Measurements from ENCODE around the gene WNT16. TPM values are rescaled to one million over a fixed set of nuclear protein-coding genes. Genes with fewer than 3 reads are reported as not detected.
"Not testable (repeated sequence)": the region's sequence is repeated elsewhere in the genome, so short reads cannot be mapped to it uniquely, and the experiment has no call there.

Gene WNT16
- total and polyA plus RNA-seq, 2 experiments from 2014 or later, result 0.45 to 0.73 TPM

DNA sequence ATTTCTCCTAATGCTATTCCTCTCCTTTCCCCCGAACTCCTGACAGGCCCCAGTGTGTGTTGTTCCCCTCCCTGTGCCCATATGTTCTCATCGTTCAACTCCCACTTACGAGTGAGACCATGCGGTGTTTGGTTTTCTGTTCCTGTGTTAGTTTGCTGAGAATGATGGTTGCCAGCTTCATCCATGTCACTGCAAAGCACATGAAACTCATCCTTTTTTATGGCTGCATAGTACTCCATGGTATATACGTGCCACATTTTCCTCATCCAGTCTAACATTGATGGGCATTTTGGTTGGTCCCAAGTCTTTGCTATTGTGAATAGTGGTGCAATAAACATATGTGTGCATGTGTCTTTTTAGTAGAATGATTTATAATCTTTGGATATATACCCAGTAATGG lies 38.9 kb upstream of the WNT16 start:
- not testable (repeated sequence) for H3K36me3 ChIP-seq (ENCODE audit: insufficient read depth); H2AFZ ChIP-seq; H3K79me2 ChIP-seq (replicated peaks; ENCODE audit: insufficient read depth); H3K4me2 ChIP-seq; DNase-seq (ENCODE audit: low spot score); H3K9me2 ChIP-seq (ENCODE audit: insufficient read depth); H3K27ac ChIP-seq (ENCODE audit: low read depth); H3K4me3 ChIP-seq; H4K20me1 ChIP-seq (replicated peaks; ENCODE audit: insufficient read depth); H3K27me3 Mint-ChIP-seq (ENCODE audit: insufficient read depth, low read depth, poor library complexity); H3K36me3 Mint-ChIP-seq (ENCODE audit: low read depth); ATAC-seq; H3K4me1 Mint-ChIP-seq; H3K4me1 ChIP-seq (ENCODE audit: insufficient read depth); H3K27ac Mint-ChIP-seq; H3K4me3 Mint-ChIP-seq; H3K27me3 ChIP-seq (ENCODE audit: insufficient read depth); H3F3A ChIP-seq (replicated peaks; ENCODE audit: low read depth)
- peaks cover 14% of the 10 kb centered on the region for H3K9me3 Mint-ChIP-seq

DNA sequence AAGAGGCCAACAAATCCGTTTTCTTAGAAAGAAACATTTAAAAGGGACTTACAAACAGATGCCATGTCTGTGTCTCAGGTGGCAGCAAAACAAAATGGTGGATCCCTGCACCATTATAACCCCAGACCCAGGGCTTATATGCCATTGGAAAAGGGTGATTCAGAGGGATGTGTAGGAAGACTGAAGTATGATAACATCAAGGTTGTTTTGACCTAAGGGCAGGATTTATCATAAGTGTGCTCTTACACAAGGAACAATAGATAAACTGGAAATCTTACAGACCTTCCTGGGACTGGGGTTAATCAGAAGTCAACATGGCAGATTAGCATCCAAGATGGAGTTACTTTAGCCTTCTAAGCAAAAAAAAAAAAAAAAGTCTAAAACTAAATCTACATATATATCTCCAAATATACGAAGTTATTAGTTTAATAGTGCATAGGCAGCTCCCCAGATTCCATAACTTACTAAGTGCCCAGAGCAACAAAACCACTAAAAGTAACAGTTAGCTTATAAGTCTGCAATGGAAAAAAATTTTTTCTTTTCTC lies 34.3 kb upstream of the WNT16 start:
- no peaks in the 10 kb centered on the region for H3F3A ChIP-seq (replicated peaks; ENCODE audit: low read depth)
- no peaks in the 10 kb centered on the region for H3K9me2 ChIP-seq (ENCODE audit: insufficient read depth)
- H3K4me3 ChIP-seq, result no peak overlapping the region
- H3K4me1 ChIP-seq (ENCODE audit: insufficient read depth), result no peaks in the 10 kb centered on the region
- no peak for ATAC-seq
- DNase-seq (ENCODE audit: low spot score), result no peak
- Mint-ChIP-seq H3K4me1 (no peaks in the 10 kb centered on the region; the same call in 2 of the 3 replicates), H3K27me3 (ENCODE audit: insufficient read depth, low read depth, poor library complexity) (peaks cover 2% of the 10 kb centered on the region), H3K36me3 (ENCODE audit: low read depth) (no peaks in the 10 kb centered on the region), H3K4me3 (no peak overlapping the region), H3K9me3 (peaks cover 3% of the 10 kb centered on the region; the same call in 2 of the 3 replicates), H3K27ac (no peak overlapping the region)
- no peaks in the 10 kb centered on the region for H3K27me3 ChIP-seq (ENCODE audit: insufficient read depth)
- no peak overlapping the region for H3K27ac ChIP-seq (ENCODE audit: low read depth)
- no peak overlapping the region for H2AFZ ChIP-seq
- H3K79me2 ChIP-seq (replicated peaks; ENCODE audit: insufficient read depth), result no peaks in the 10 kb centered on the region
- no peaks in the 10 kb centered on the region; the same call in 1 of the 2 replicates for H3K36me3 ChIP-seq (ENCODE audit: insufficient read depth)
- H4K20me1 ChIP-seq (replicated peaks; ENCODE audit: insufficient read depth), result no peaks in the 10 kb centered on the region
- no peak overlapping the region for H3K4me2 ChIP-seq
- TF ChIP-seq, protein P1, sequence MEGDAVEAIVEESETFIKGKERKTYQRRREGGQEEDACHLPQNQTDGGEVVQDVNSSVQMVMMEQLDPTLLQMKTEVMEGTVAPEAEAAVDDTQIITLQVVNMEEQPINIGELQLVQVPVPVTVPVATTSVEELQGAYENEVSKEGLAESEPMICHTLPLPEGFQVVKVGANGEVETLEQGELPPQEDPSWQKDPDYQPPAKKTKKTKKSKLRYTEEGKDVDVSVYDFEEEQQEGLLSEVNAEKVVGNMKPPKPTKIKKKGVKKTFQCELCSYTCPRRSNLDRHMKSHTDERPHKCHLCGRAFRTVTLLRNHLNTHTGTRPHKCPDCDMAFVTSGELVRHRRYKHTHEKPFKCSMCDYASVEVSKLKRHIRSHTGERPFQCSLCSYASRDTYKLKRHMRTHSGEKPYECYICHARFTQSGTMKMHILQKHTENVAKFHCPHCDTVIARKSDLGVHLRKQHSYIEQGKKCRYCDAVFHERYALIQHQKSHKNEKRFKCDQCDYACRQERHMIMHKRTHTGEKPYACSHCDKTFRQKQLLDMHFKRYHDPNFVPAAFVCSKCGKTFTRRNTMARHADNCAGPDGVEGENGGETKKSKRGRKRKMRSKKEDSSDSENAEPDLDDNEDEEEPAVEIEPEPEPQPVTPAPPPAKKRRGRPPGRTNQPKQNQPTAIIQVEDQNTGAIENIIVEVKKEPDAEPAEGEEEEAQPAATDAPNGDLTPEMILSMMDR (conservative IDR thresholded peaks at IDR 0.05; ENCODE audit: low read depth in 2 of 2), result no peak
- TF ChIP-seq STAT1 (IDR thresholded peaks at IDR 0.05; ENCODE audit: unreplicated experiment) (no peak), ZNF114 (CRISPR knock-in tag; IDR thresholded peaks at IDR 0.05) (no peak), POLR2AphosphoS5 (IDR thresholded peaks at IDR 0.05; ENCODE audit: low read depth) (no peak), JUNB (IDR thresholded peaks at IDR 0.05; ENCODE audit: unreplicated experiment) (no peak), EZH2 (IDR thresholded peaks at IDR 0.05; ENCODE audit: low read depth, unreplicated experiment) (no peak)
- TF ChIP-seq, protein P2, sequence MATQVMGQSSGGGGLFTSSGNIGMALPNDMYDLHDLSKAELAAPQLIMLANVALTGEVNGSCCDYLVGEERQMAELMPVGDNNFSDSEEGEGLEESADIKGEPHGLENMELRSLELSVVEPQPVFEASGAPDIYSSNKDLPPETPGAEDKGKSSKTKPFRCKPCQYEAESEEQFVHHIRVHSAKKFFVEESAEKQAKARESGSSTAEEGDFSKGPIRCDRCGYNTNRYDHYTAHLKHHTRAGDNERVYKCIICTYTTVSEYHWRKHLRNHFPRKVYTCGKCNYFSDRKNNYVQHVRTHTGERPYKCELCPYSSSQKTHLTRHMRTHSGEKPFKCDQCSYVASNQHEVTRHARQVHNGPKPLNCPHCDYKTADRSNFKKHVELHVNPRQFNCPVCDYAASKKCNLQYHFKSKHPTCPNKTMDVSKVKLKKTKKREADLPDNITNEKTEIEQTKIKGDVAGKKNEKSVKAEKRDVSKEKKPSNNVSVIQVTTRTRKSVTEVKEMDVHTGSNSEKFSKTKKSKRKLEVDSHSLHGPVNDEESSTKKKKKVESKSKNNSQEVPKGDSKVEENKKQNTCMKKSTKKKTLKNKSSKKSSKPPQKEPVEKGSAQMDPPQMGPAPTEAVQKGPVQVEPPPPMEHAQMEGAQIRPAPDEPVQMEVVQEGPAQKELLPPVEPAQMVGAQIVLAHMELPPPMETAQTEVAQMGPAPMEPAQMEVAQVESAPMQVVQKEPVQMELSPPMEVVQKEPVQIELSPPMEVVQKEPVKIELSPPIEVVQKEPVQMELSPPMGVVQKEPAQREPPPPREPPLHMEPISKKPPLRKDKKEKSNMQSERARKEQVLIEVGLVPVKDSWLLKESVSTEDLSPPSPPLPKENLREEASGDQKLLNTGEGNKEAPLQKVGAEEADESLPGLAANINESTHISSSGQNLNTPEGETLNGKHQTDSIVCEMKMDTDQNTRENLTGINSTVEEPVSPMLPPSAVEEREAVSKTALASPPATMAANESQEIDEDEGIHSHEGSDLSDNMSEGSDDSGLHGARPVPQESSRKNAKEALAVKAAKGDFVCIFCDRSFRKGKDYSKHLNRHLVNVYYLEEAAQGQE (IDR thresholded peaks at IDR 0.05; ENCODE audit: unreplicated experiment), result no peak
- TF ChIP-seq, protein P3, sequence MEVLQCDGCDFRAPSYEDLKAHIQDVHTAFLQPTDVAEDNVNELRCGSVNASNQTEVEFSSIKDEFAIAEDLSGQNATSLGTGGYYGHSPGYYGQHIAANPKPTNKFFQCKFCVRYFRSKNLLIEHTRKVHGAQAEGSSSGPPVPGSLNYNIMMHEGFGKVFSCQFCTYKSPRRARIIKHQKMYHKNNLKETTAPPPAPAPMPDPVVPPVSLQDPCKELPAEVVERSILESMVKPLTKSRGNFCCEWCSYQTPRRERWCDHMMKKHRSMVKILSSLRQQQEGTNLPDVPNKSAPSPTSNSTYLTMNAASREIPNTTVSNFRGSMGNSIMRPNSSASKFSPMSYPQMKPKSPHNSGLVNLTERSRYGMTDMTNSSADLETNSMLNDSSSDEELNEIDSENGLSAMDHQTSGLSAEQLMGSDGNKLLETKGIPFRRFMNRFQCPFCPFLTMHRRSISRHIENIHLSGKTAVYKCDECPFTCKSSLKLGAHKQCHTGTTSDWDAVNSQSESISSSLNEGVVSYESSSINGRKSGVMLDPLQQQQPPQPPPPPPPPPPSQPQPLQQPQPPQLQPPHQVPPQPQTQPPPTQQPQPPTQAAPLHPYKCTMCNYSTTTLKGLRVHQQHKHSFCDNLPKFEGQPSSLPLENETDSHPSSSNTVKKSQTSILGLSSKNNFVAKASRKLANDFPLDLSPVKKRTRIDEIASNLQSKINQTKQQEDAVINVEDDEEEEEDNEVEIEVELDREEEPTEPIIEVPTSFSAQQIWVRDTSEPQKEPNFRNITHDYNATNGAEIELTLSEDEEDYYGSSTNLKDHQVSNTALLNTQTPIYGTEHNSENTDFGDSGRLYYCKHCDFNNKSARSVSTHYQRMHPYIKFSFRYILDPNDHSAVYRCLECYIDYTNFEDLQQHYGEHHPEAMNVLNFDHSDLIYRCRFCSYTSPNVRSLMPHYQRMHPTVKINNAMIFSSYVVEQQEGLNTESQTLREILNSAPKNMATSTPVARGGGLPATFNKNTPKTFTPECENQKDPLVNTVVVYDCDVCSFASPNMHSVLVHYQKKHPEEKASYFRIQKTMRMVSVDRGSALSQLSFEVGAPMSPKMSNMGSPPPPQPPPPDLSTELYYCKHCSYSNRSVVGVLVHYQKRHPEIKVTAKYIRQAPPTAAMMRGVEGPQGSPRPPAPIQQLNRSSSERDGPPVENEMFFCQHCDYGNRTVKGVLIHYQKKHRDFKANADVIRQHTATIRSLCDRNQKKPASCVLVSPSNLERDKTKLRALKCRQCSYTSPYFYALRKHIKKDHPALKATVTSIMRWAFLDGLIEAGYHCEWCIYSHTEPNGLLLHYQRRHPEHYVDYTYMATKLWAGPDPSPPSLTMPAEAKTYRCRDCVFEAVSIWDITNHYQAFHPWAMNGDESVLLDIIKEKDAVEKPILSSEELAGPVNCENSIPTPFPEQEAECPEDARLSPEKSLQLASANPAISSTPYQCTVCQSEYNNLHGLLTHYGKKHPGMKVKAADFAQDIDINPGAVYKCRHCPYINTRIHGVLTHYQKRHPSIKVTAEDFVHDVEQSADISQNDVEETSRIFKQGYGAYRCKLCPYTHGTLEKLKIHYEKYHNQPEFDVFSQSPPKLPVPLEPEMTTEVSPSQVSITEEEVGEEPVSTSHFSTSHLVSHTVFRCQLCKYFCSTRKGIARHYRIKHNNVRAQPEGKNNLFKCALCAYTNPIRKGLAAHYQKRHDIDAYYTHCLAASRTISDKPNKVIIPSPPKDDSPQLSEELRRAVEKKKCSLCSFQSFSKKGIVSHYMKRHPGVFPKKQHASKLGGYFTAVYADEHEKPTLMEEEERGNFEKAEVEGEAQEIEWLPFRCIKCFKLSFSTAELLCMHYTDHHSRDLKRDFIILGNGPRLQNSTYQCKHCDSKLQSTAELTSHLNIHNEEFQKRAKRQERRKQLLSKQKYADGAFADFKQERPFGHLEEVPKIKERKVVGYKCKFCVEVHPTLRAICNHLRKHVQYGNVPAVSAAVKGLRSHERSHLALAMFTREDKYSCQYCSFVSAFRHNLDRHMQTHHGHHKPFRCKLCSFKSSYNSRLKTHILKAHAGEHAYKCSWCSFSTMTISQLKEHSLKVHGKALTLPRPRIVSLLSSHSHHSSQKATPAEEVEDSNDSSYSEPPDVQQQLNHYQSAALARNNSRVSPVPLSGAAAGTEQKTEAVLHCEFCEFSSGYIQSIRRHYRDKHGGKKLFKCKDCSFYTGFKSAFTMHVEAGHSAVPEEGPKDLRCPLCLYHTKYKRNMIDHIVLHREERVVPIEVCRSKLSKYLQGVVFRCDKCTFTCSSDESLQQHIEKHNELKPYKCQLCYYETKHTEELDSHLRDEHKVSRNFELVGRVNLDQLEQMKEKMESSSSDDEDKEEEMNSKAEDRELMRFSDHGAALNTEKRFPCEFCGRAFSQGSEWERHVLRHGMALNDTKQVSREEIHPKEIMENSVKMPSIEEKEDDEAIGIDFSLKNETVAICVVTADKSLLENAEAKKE (CRISPR knock-in tag; IDR thresholded peaks at IDR 0.05), result no peak
- TF ChIP-seq, protein P4, sequence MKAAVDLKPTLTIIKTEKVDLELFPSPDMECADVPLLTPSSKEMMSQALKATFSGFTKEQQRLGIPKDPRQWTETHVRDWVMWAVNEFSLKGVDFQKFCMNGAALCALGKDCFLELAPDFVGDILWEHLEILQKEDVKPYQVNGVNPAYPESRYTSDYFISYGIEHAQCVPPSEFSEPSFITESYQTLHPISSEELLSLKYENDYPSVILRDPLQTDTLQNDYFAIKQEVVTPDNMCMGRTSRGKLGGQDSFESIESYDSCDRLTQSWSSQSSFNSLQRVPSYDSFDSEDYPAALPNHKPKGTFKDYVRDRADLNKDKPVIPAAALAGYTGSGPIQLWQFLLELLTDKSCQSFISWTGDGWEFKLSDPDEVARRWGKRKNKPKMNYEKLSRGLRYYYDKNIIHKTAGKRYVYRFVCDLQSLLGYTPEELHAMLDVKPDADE (IDR thresholded peaks at IDR 0.05), result no peak
